OCI-LY7 (cell line): ENCODE measurements around the gene FAM133A. TPM values are rescaled to one million over a fixed set of nuclear protein-coding genes. Genes with fewer than 3 reads are reported as not detected.

Experiments used
- BruUV-seq: library from RNA; stranded (reverse); fragments of 400-500 nt; replicated peaks from 2 replicates; lab custom pipeline; 2021; lab: Mats Ljungman, UMichigan
- CTCF ChIA-PET: fragments of 300-600 bp; sonication (Branson Sonifier 250); formaldehyde crosslinking; loops from one replicate; lab custom pipeline; 2022; ENCODE audit warnings: antibody characterized with exemption; ENCODE audit not compliant: unreplicated experiment; lab: Charles Lee
- POLR2A ChIA-PET: fragments of 300-600 bp; sonication (Branson Sonifier 250); formaldehyde crosslinking; loops from one replicate; lab custom pipeline; 2022; ENCODE audit warnings: antibody characterized with exemption; lab: Charles Lee
- DNase-seq: peaks from one replicate; pipeline ENCODE4 v3.0.0-alpha.2; 2015; ENCODE audit warnings: low spot score
- H2AFZ ChIP-seq: fragments of 200-600 bp; sonication (generic), shearing (Covaris generic); 2 replicates; pipeline ENCODE4 v1.6.1; 2014; ENCODE audit warnings: mild to moderate bottlenecking, antibody characterized with exemption, low read length, moderate library complexity
- H3K27ac ChIP-seq: fragments of 200-600 bp; sonication (generic); 2 replicates; pipeline ENCODE4 v1.5.1; 2014; ENCODE audit warnings: mixed run types, low read depth, mild to moderate bottlenecking, moderate library complexity, low read length, inconsistent platforms; ENCODE audit not compliant: poor library complexity, severe bottlenecking
- H3K36me3 ChIP-seq: fragments of 200-600 bp; sonication (generic); 2 replicates; pipeline ENCODE4 v1.6.1; 2014; ENCODE audit warnings: mild to moderate bottlenecking, antibody characterized with exemption, low read length, moderate library complexity, mixed read lengths; ENCODE audit not compliant: insufficient read depth
- H3K4me1 ChIP-seq: fragments of 200-600 bp; sonication (generic); 2 replicates; pipeline ENCODE4 v1.5.1; 2014; ENCODE audit warnings: mild to moderate bottlenecking, low read length; ENCODE audit not compliant: insufficient read depth, poor library complexity, severe bottlenecking
- H3K4me2 ChIP-seq: fragments of 200-600 bp; sonication (generic); 2 replicates; pipeline ENCODE4 v1.6.1; 2014; ENCODE audit warnings: mild to moderate bottlenecking, low read length
- H3K4me3 ChIP-seq: fragments of 200-600 bp; sonication (generic); 2 replicates; pipeline ENCODE4 v1.5.1; 2014; ENCODE audit warnings: mild to moderate bottlenecking, low read depth, low read length; ENCODE audit not compliant: poor library complexity, severe bottlenecking
- H3K79me2 ChIP-seq: fragments of 200-600 bp; sonication (generic); 2 replicates; pipeline ENCODE4 v1.6.1; 2016; ENCODE audit warnings: low read depth, mild to moderate bottlenecking, low read length, moderate library complexity, mixed read lengths; ENCODE audit not compliant: insufficient read depth
- H3K9me2 ChIP-seq: fragments of 200-600 bp; sonication (generic); 2 replicates; pipeline ENCODE4 v1.6.1; 2016; ENCODE audit warnings: mild to moderate bottlenecking, low read length, mixed read lengths; ENCODE audit not compliant: insufficient read depth
- H3K9me3 ChIP-seq: fragments of 200-600 bp; sonication (generic); 2 replicates; pipeline ENCODE4 v1.6.1; 2014; ENCODE audit warnings: mild to moderate bottlenecking, mixed run types, low read length, mixed read lengths
- H4K20me1 ChIP-seq: fragments of 200-600 bp; sonication (generic); 2 replicates; pipeline ENCODE4 v1.6.1; 2014; ENCODE audit warnings: mild to moderate bottlenecking, antibody characterized with exemption, low read length, moderate library complexity, mixed read lengths; ENCODE audit not compliant: insufficient read depth
- CTCF ChIP-seq: fragments of 200-600 bp; sonication (generic); conservative IDR thresholded peaks from 2 replicates; pipeline ENCODE4 v1.5.1; 2014; ENCODE audit warnings: mild to moderate bottlenecking, antibody characterized with exemption, low read length, moderate library complexity, mixed read lengths
- EZH2phosphoT487 ChIP-seq: fragments of 200-600 bp; sonication (generic); IDR thresholded peaks from 2 replicates; pipeline ENCODE4 v1.6.1; 2018; ENCODE audit warnings: low read depth, borderline replicate concordance, mild to moderate bottlenecking, mixed run types, antibody characterized with exemption, low read length, moderate library complexity, mixed read lengths
- intact Hi-C: fragments of 100-400 bp; cut with micrococcal nuclease; formaldehyde crosslinking; loops from one replicate; pipeline ENCODE4 v1.10.0; 2022; ENCODE audit not compliant: unreplicated experiment
- total RNA-seq, 2 experiments: library from RNA; depleted of rRNA in 1 of 2; stranded (reverse); fragments of >200 nt in 1 of 2; shearing (Covaris generic) in 1 of 2; gene quantifications; 2 replicates each; pipeline ENCODE4 v1.2.3, GENCODE V29; 2014 to 2022

Gene FAM133A
- total RNA-seq, 2 experiments from 2014 or later = not detected

- Histone ChIP-seq H3K4me1 (no peaks in the 10 kb centered on the region), H3K4me2 (no peak overlapping the region), H2AFZ (no peak overlapping the region), H3K27ac (no peak overlapping the region), H3K9me2 (no peaks in the 10 kb centered on the region), H3K36me3 (no peaks in the 10 kb centered on the region), H4K20me1 (no peaks in the 10 kb centered on the region), H3K9me3 (no peaks in the 10 kb centered on the region), H3K79me2 (no peaks in the 10 kb centered on the region), H3K4me3 (no peak overlapping the region)
- TF ChIP-seq EZH2phosphoT487 (no peak), CTCF (no peak)
- BruUV-seq = no TSS peak
- CTCF ChIA-PET = no interaction called here
- DNase-seq = no peak
- POLR2A ChIA-PET = no interaction called here
- intact Hi-C loops = no loop called here
These were observed 13.4 kb upstream of the FAM133A start for GRCh38 chrX:93660575-93660974.

GRCh38 chrX:93673056-93673868 lies 744 bp upstream of the FAM133A start, which contains the start of gene NAP1L3:
NAP1L3 (minus strand) TSS chrX:93673578; CDS start chrX:93673304, 274 bp downstream.
- H3K4me3 ChIP-seq = no peak within 1 kb of the TSS
- H3K27ac ChIP-seq = no peak within 1 kb of the TSS
- no peaks in the 10 kb centered on the region for H3K4me1 ChIP-seq
- no peak within 1 kb of the TSS for H2AFZ ChIP-seq
- ChIA-PET CTCF (no interaction called here), POLR2A (no interaction called here)
- peak within 1 kb of the TSS; percentile 12; the same call in 1 of the 2 replicates for H3K4me2 ChIP-seq
- no TSS peak for BruUV-seq
- DNase-seq = no peak
- intact Hi-C loops = no loop called here
- H4K20me1 ChIP-seq = no peaks in the 10 kb centered on the region
- H3K79me2 ChIP-seq = no peaks in the 10 kb centered on the region
- H3K36me3 ChIP-seq = no peaks in the 10 kb centered on the region
- no peaks in the 10 kb centered on the region for H3K9me2 ChIP-seq
- H3K9me3 ChIP-seq = no peaks in the 10 kb centered on the region
- TF ChIP-seq CTCF (no peak), EZH2phosphoT487 (no peak)

GRCh38 chrX:93695981-93696380 lies 22.0 kb downstream of the FAM133A start:
- intact Hi-C loops = no loop called here
- Histone ChIP-seq H3K9me3 (no peaks in the 10 kb centered on the region), H3K9me2 (no peaks in the 10 kb centered on the region), H3K36me3 (no peaks in the 10 kb centered on the region), H3K4me3 (no peak overlapping the region), H3K79me2 (no peaks in the 10 kb centered on the region), H2AFZ (no peak overlapping the region), H3K4me1 (no peaks in the 10 kb centered on the region), H4K20me1 (no peaks in the 10 kb centered on the region), H3K4me2 (no peak overlapping the region), H3K27ac (no peak overlapping the region)
- POLR2A ChIA-PET = no interaction called here
- TF ChIP-seq CTCF (no peak), EZH2phosphoT487 (no peak)
- DNase-seq = no peak
- CTCF ChIA-PET = interaction anchor here (0.6 kb wide), 1 partner anchor 17 kb away, joined by 3 read pairs; no protein-coding TSS in a partner anchor
- no TSS peak for BruUV-seq
